PFSK-1 (cell line): ENCODE measurements around the gene NKX1-2.

Experiments
- FOXP2 ChIP-seq: optimal IDR thresholded peaks from 2 replicates; pipeline ENCODE3; 2011; ENCODE audit warnings: borderline replicate concordance, control low read depth, inconsistent platforms; ENCODE audit not compliant: insufficient read depth; ENCODE audit errors: extremely low read length, extremely low read depth
- POLR2AphosphoS5 ChIP-seq: IDR thresholded peaks from 2 replicates; pipeline ENCODE4 v1.6.1; 2012; ENCODE audit warnings: low read depth, mild to moderate bottlenecking, control low read depth, low read length, moderate library complexity
- SIN3A ChIP-seq: IDR thresholded peaks from 2 replicates; pipeline ENCODE4 v1.6.1; 2012; ENCODE audit warnings: mild to moderate bottlenecking, low read length, moderate library complexity, borderline replicate concordance; ENCODE audit not compliant: insufficient read depth
- TAF1 ChIP-seq: IDR thresholded peaks from 2 replicates; pipeline ENCODE4 v1.6.1; 2012; ENCODE audit warnings: low read length, control low read depth, borderline replicate concordance; ENCODE audit not compliant: insufficient read depth
- TF ChIP-seq, protein P1 (sequence below), 2 experiments: IDR thresholded peaks; 2 replicates each; pipeline versions ENCODE4 v1.6.1 to v1.8.0; 2011 to 2012; ENCODE audit warnings: low read depth in 2 of 2, low read length in 2 of 2, control low read depth in 1 of 2, inconsistent platforms in 1 of 2, mild to moderate bottlenecking in 1 of 2, moderate library complexity in 1 of 2; ENCODE audit not compliant: insufficient read depth in 1 of 2

DNA sequence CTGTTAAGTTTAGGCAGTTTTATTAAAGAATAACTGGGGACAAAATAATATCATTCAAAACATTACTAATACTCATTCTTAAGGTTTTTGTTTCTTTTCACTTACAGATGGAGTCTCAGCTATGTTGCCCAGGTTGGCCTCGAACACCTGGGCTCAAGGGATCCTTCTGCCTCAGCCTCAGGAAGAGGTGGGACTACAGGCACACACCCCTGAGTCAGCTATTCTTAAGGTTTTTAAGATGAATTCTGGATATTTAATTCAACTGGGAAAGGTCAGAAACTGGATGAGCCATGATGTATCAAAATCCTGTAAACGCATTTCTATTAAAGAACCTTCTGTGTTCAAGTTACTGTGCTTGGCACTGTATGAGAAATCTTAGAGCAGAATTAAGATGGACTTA, 34.6 kb downstream of the NKX1-2 start:
- TF ChIP-seq, protein P1, sequence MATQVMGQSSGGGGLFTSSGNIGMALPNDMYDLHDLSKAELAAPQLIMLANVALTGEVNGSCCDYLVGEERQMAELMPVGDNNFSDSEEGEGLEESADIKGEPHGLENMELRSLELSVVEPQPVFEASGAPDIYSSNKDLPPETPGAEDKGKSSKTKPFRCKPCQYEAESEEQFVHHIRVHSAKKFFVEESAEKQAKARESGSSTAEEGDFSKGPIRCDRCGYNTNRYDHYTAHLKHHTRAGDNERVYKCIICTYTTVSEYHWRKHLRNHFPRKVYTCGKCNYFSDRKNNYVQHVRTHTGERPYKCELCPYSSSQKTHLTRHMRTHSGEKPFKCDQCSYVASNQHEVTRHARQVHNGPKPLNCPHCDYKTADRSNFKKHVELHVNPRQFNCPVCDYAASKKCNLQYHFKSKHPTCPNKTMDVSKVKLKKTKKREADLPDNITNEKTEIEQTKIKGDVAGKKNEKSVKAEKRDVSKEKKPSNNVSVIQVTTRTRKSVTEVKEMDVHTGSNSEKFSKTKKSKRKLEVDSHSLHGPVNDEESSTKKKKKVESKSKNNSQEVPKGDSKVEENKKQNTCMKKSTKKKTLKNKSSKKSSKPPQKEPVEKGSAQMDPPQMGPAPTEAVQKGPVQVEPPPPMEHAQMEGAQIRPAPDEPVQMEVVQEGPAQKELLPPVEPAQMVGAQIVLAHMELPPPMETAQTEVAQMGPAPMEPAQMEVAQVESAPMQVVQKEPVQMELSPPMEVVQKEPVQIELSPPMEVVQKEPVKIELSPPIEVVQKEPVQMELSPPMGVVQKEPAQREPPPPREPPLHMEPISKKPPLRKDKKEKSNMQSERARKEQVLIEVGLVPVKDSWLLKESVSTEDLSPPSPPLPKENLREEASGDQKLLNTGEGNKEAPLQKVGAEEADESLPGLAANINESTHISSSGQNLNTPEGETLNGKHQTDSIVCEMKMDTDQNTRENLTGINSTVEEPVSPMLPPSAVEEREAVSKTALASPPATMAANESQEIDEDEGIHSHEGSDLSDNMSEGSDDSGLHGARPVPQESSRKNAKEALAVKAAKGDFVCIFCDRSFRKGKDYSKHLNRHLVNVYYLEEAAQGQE (IDR thresholded peaks at IDR 0.05; ENCODE audit: insufficient read depth in 1 of 2, low read depth in 2 of 2, low read length in 2 of 2) = no peak
- no peak for TF ChIP-seq POLR2AphosphoS5
- no peak for TF ChIP-seq TAF1
- no peak for TF ChIP-seq SIN3A
- TF ChIP-seq FOXP2 = no peak
